Stimulated activated CD8-positive, alpha-beta memory T cell treated with anti-CD3 and anti-CD28 coated beads, Interleukin-15, amount 100 ng/mL, for 24 hours (primary cell): Measurements from ENCODE around the gene FAM163A.
"Not testable (repeated sequence)": the region's sequence is repeated elsewhere in the genome, so short reads cannot be mapped to it uniquely, and the experiment has no call there.

Source experiments
- DNase-seq: peaks from one replicate; pipeline ENCODE4 v3.0.0-alpha.2; 2020; ENCODE audit warnings: low read depth

Gene FAM163A

DNA sequence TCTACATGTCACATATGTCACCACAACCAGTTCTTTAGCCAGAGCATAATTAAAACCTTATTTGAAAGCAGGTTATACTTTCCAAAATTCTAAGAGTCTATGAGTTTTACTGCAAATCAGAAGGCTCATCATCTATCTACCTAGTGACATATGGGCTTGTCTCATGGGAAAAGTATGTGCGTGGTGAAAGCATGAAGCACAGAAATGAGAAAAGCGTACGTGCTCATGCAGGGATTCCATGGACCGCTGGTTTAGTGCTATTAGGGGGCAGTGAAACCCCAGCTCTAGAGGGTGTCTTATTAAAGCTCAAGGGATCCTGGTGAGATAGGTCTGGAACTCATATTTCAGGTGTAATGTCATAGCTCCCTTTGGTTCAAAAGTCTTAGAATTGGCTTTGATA is 50.2 kb downstream of the FAM163A start:
- no peak for DNase-seq

DNA sequence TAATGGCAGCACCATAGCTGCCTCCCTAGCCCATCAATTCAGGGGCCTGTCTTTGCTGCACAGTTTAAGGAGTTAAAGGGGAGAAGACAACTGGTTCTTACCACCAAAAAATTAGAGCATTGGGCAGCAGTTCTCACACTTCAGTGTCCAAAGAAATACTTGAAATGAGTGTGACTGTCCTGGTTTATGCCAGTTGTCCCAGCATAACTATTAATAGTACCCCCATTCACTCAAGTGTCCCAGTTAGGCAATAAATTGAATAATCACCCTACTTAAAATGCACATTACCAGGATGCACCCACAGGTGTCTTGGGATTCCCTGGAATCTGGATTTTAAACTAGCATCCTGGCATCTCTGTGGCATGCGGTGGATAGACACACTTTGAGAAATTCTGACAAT is 51.1 kb downstream of the FAM163A start:
- no peak for DNase-seq

DNA sequence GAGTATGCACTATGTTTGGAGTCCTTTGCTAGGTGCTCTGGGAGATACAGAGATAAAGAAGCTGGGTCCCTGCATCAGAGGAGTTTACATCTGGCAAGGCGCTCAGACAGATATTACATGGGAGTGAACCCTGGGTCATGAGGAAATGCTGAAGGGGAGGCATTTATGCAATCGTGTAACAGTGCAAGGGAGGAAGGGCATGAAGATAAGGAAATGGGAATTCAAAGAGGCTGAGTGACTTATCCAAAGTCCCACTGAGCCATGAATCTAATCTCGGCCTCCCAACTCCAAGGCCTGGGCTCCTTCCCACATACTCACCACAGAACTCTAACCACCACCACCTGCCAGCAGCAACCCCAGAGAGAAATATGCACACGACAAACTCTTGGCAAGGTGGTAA is 51.6 kb downstream of the FAM163A start:
- DNase-seq, result no peak

- no peak for DNase-seq
These were observed 55.2 kb downstream of the FAM163A start for GRCh38 chr1:179798213-179798863.

GRCh38 chr1:179798864-179799516 is 55.9 kb downstream of the FAM163A start:
- no peak for DNase-seq

DNA sequence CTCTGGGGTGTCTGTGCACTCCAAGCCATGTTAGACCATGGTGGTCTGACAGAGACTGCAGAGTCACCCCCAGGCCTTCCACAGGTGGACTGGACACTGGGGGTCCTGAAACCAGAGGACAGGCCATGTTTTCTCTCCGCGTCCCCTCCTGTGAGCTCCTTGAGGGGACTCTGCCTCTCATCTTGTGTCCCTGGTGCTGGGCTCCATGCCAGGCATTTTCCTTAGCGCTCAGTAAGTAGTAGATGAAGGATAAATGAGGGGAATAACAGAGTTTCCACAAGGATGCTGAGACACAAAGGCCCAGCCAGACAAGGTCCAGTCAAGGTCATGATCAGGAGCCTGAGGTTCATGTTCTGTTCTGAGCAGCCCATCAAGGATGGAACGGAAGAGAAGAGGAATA is 57.4 kb downstream of the FAM163A start:
- DNase-seq, result no peak

GRCh38 chr1:179803104-179803503 is 60.0 kb downstream of the FAM163A start:
- no peak for DNase-seq

DNA sequence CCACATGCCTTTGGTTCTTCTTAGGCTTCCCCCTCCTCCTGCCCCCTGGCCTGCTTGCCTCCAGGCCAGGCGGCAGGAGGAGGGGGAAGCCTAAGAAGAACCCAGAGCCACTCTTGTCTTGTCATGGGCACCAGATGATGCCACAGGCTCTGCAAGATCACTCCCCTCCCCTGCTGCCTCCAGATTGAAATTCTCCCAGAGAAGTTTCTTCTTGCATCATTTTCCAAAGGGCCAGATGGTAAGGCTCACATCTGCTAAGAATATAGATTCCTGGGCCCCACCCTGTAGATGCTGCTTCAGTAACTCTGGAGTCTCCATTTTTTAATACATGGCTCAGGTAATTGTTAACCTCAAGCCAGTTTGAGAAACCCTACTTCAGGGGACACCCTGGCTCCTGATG is 60.8 kb downstream of the FAM163A start:
- no peak for DNase-seq

DNA sequence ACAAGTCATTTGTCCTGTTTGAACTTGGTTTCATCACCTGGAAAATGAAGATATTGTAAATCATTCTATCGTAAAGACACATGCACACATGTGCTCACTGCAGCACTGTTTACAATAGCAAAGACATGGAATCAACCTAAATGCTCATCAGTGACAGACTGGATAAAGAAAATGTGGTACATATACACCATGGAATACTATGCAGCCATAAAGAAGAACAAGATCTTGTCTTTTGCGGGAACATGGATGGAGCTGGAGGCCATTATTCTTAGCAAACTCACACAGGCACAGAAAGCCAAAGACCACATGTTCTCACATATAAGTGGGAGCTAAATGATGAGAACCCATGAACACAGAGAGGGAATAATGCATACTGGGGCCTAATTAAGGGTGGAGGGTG is 61.3 kb downstream of the FAM163A start:
- DNase-seq, result not testable (repeated sequence)

GRCh38 chr1:179805291-179806195 is 62.5 kb downstream of the FAM163A start:
- no peak for DNase-seq

DNA sequence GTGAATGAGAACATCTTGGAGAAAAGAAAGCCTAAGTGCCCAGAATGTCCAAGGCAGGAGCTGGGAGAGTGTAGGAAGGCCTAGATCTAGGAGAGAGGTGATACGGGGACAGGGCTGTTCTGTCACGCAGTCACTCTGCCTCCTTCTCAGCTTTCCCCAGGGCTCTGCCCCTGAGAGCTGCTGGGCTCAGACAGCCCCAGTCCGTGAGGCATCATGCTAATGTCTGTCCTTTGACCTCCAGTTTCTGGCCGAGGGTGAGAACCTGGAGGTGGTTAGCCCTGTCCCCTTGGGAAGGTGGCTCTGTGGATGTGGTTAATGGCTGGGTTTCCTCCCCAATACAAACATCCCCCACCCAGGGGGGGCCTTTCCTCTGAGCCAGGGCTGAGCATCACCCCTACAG is 63.2 kb downstream of the FAM163A start:
- DNase-seq, result no peak

- no peak for DNase-seq
These were observed 64.2 kb downstream of the FAM163A start for GRCh38 chr1:179807291-179807690.

GRCh38 chr1:179807691-179808485 is 64.8 kb downstream of the FAM163A start:
- DNase-seq, result no peak

- DNase-seq, result no peak
These were observed 65.4 kb downstream of the FAM163A start for GRCh38 chr1:179808503-179808902.

DNA sequence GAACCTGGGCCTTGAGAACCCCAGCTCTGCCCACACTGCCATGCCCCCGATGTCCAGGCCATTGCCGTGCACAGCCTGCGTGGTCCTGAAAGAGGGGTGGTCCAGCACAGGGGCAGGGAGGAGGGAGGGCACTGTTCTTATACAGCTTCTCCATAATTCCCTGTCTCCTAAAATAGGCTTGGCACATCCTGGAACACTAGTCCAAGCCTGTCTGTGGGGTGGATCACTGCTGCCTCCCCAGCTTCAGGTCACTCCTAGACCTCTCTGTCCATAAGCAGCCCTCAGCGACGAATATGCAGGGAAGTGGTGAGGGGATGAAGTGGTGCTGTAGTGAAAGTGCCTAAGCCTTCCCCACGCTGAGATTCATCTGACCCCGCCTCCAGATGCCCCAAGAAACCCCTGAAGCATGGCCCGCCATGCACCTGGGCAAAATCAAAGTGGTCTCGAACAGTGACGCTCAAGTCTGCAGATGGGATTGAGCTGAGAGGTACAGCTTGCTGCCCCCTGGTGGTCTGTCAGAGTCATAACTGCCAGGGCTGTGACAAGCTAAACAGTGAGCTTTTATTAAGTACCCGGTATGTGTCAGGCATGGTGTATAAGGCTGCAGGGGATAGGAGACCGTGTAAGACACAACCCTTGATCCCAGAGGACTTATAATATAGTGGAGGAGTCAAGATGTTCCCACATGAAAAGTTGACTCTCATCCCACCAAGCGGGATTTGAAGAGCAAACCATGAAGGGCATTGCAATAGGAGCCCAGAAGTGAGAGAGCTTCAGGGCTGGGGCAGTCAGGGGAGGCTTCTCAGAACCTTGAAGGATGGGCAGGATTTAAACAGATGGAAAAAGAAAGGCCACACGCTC is 66.6 kb downstream of the FAM163A start:
- peak; percentile 34 for DNase-seq

GRCh38 chr1:179810367-179810715 is 67.2 kb downstream of the FAM163A start:
- no peak for DNase-seq

- DNase-seq, result no peak
These were observed 69.6 kb downstream of the FAM163A start for GRCh38 chr1:179812501-179813292.

DNA sequence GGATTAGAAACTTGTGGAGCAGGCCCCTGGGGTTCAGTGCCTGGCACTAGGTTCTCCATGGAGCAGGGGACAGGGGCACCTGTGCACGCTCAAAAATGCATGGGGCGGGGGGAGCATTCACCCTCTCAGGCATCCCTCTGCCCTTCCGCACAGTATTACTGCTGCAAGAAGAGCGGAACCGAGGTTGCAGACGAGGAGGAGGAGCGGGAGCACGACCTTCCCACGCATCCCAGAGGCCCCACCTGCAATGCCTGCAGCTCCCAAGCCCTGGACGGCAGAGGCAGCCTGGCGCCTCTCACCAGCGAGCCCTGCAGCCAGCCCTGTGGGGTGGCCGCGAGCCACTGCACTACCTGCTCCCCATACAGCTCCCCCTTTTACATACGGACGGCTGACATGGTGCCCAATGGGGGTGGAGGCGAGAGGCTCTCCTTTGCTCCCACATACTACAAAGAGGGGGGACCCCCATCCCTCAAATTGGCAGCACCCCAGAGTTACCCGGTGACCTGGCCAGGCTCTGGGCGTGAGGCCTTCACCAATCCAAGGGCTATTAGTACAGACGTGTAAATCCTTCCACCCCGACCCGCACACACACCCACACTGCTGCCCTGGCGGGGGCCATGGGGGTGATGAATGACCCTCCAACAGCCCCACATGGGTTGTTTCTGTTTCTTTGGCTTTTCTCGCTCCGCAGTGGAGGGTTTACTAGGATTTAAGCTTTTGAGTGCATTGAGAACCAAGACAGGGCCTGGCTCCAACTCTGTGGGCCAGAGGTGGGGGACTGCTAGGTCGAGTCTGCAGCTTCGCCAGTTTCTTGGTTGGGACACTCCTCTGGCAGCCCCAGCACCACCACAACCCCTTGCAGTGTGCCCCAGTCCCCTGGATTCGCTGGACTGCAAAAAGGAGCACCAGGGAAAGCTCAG is 70.8 kb downstream of the FAM163A start:
- DNase-seq, result no peak

GRCh38 chr1:179814546-179814838 is 71.4 kb downstream of the FAM163A start:
- no peak for DNase-seq

- DNase-seq, result no peak
These were observed 72.5 kb downstream of the FAM163A start for GRCh38 chr1:179815641-179816040.
